Hematopoietic multipotent progenitor cell treated with erythropoietin and hydrocortisone succinate and interleukin-3 and kit ligand, for 17 days (in vitro differentiated cells): Measurements from ENCODE around the gene LETMD1.
A peak's percentile ranks its signal among the peaks of the same experiment; 100 is the strongest.
"Not testable (repeated sequence)": the region's sequence is repeated elsewhere in the genome, so short reads cannot be mapped to it uniquely, and the experiment has no call there.

Experiments used
- DNase-seq: peaks from one replicate; pipeline ENCODE4 v3.0.0-alpha.2; 2015; ENCODE audit warnings: low spot score

Gene LETMD1, protein sequence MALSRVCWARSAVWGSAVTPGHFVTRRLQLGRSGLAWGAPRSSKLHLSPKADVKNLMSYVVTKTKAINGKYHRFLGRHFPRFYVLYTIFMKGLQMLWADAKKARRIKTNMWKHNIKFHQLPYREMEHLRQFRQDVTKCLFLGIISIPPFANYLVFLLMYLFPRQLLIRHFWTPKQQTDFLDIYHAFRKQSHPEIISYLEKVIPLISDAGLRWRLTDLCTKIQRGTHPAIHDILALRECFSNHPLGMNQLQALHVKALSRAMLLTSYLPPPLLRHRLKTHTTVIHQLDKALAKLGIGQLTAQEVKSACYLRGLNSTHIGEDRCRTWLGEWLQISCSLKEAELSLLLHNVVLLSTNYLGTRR

DNA sequence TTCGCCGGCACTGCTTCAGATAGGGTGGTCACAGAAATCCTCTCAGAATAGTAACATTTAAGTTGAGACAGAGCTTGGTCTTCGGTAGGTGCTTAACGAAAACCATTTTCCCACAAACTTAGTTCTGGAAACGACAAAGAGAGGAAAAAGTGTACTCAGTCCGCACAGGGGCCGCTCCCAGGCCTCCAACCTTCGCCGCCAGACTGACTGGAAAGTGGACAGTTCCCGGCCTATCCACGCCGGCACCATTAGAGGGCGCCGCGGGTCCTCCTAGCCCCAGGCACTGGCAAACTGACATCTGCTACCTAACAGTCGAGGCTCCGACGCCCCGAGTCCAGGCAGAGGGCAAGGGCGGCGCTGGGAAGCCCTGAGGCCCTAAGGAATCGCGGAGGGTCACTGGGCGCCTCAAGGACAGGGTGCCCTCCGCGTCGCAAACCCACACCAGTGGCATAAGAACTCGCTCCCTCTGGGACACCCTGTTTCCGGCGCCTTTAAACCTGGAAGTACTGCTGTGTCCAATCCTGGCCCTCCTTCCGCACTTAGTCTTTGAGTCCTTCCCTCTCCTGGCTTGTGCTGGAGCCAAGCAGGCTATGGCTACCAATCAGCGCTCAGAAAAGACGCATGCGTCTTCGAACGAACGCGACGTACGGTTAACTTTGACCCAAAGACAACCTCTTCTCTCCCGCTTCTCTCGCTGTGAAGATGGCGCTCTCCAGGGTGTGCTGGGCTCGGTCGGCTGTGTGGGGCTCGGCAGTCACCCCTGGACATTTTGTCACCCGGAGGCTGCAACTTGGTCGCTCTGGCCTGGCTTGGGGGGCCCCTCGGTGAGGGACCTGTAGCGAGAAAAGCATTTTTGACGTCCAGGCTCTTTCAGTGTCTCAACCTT is at the start of gene LETMD1:
TSS of gene LETMD1 (plus strand) at position 673 of the 886 bp plus-strand sequence. CDS start at position 703, 30 bp downstream.
- peak; percentile 97 for DNase-seq

DNA sequence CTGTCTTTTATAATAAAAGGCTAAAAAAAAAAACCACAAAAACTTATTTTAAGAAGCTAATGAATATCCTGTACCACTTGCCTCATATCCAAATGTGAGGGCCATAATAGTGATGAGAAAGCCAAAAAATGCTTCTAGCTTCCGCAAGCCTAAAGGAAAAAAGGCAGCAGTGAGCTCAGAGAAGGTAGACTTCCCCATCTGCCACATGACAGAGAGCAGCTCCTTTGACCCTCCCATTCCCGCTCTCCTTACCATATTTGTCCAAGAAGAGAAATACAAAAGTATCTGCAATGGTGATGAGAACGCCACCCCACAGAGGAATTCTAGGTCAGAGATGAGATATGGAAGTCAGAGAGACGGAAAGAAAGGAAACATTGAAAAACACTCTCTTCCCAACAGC is 49.0 kb upstream of the LETMD1 start:
- no peak for DNase-seq

DNA sequence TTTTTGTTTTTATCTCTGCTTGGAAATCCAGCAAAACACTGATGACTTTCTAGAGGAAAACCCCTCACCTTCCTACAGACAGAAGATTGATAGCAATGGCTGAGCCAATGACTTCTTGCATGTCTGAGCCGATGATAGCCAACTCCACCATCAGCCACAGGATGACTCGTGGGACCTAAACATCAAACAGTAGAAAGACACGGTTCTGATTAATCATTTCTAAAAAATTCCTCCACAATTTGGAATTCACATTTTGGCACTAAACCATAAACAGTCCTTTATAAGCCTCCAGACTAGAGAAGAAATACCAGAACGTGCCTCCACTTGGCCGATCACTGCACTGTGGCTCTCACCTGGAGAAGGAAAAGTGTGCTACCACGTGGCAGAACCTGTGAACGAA is 47.9 kb upstream of the LETMD1 start:
- DNase-seq: no peak

DNA sequence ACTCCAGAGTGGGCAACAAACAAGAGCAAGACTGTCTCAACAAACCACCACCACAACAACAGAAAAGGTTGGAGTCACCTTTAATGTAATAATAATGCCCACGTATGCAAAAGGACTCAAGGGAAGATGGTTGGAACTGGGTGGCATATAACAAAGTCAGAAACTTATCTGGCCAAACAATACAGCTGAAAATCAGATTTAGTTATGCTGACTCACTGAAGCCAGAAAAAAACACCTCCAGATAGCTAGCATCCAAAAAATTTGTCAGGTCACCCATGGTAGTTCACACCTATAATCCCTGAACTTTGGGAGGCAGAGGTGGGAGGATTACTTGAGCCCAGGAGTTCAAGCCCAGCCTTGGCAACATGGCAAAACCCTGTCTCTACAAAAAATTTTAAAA is 46.3 kb upstream of the LETMD1 start:
- DNase-seq: no peak

- no peak for DNase-seq
These were observed 43.6 kb upstream of the LETMD1 start for GRCh38 chr12:51004504-51004903.

GRCh38 chr12:51005030-51005429 is 43.1 kb upstream of the LETMD1 start:
- no peak for DNase-seq

- no peak for DNase-seq
These were observed 42.5 kb upstream of the LETMD1 start for GRCh38 chr12:51005671-51006070.

DNA sequence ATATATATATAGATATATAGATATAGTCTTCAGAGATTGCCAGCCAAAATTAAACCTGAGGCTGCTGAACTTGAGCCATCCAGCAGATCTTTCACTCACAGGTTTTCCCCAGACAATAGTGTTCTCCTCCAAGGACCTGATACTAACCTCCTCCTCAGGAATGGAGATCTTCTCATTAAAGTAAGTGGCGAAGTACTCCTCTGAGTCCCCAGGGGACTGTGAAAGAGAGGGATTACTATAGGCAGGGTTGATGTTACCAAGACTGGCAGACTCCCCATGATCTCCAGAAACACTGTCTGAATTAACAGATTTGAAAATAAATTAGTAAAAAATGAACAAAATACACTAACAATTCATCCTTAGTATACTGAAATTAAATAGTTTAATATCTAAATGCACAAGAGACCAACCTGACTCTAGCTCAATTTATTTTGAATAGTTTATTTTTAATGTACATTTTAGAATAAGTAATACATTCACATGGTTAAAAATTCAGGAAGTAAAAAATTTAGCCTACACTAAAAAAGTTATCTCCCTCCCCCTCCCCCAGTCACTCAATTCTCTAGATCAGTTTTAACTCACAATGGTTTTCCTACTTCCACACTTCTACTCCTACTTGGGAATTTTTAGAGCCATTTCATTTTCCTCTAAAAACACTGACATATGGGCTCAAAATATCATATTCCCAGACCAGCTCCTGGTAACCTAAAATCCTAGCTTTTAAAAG is 39.6 kb upstream of the LETMD1 start:
- DNase-seq: no peak

DNA sequence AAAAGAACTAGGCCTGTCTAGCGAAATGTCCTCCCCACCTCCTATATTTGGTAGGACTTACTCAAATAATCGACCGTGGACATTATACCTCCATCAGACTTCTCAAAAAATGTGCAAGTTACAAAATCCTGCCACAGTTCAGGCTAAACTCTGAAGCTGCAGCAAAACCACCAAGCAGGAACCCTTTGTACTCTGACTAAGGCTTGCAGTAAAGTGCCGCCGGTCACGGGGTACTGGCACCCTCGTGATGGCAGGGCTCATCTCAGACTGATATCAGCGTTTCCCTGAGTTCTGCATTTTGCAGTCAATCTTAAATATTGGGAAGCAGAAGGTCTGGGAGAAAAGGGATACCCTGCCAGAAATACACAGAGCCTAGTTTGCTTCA is 39.1 kb upstream of the LETMD1 start:
- DNase-seq: peak; percentile 39

DNA sequence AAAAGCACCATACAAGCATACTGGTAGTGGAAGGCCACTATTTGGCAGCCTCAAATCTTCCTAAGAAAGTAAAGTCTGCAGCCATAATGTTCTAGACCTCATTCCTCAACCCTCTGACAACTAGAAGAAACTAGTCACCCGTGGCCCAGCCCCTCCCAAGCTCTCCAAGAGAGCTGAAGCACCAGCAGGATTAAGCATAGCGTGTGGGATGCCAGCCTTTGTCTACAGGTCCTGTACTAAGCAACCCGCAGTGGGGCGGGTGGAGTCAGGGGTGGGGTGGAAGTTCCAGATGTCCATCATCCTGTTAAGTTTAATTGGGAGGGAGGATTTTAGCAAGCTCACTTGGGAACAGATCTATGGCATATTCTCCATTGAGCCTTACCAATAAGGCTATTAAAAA is 36.2 kb upstream of the LETMD1 start:
- DNase-seq: no peak

GRCh38 chr12:51012570-51013236 is 35.4 kb upstream of the LETMD1 start:
- no peak for DNase-seq

GRCh38 chr12:51013441-51013840 is 34.7 kb upstream of the LETMD1 start:
- DNase-seq: no peak

DNA sequence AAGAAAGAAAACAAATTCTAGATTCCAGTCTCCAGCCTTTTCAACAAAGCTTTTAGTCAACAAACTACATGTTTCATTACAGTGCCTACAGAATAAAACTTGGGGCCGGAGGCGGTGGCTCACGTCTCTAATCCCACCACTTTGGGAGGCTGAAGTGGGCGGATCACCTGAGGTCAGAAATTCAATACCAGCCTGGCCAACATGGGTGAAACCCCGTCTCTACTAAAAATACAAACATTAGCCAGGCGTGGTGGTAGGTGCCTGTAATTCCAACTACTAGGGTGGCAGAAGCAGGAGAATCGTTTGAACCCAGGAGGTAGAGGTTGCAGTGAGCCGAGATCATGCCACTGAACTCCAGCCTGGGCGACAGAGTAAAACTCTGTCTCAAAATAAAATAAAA is 33.7 kb upstream of the LETMD1 start:
- not testable (repeated sequence) for DNase-seq

GRCh38 chr12:51017452-51017851 is 30.7 kb upstream of the LETMD1 start:
- peak; percentile 70 for DNase-seq

DNA sequence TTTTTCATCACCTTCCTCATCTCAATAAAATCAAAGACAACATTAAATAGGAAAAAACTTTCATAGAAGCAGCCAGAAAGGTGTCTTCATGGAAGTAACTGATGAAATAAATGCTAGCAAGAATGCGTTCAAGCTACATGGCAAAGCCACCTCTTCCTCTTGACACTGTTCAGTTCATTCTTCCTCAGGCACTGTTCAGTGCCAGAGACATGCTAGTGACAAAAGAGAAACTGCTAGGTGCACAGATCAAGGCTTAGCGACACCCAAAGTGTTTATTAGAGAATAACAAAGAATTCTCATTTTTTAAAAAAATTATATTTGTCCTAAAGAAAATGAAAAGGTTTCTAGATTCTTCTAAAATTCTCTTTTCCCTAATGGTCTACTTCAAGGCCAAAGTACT is 29.2 kb upstream of the LETMD1 start:
- peak; percentile 50 for DNase-seq

GRCh38 chr12:51019927-51020326 is 28.2 kb upstream of the LETMD1 start:
- DNase-seq: peak; percentile 54

DNA sequence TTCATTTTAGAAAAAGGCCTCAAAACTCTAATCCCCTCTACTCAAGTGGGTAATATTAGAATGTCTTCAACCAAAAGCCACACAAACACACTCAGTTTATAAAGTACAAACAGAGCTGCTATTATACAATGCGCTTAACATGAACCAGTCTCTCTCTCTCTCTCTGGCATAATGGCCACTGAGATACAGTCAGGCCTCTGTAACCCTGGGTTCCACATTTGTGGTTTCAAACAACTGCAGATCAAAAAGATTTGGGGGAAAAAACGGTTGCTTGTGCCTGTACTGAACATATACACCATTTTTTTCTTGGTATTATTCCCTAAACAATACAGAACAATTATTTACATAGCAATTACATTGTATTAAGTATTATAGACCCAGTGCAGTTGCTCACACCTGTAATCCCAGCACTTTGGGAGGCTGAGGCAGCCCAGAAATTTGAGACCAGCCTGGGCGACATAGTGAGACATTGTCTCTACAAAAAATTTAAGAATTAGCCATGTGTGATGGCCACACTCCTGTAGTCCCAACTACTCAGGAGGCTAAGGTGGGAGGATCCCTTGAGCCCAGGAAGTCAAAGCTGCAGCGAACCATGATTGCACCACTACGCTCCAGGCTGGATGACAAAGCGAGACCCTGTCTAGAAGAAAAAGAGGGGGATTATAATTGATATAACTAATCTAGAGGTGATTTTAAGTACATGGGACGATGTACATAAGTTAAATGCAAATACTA is 27.5 kb upstream of the LETMD1 start:
- peak; percentile 53 for DNase-seq

DNA sequence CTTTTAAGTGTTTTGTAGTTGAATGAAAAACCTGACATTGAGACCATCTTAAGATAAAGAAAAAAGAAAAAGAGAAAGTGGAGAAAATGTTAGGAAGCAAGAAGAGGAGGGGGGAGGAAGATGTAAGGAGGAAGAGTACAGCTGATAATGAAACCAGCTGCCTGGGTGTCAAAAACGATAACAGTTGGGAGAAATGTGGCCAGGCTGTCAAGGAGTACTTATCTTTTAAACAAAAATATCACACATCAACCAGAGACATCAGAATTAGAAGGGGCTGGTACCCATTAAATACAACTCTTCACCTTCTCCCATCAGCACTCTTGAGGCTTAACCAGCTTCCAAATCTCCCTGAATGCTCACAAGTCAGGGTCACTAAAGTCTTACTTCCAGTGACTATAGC is 26.4 kb upstream of the LETMD1 start:
- peak; percentile 81 for DNase-seq

DNA sequence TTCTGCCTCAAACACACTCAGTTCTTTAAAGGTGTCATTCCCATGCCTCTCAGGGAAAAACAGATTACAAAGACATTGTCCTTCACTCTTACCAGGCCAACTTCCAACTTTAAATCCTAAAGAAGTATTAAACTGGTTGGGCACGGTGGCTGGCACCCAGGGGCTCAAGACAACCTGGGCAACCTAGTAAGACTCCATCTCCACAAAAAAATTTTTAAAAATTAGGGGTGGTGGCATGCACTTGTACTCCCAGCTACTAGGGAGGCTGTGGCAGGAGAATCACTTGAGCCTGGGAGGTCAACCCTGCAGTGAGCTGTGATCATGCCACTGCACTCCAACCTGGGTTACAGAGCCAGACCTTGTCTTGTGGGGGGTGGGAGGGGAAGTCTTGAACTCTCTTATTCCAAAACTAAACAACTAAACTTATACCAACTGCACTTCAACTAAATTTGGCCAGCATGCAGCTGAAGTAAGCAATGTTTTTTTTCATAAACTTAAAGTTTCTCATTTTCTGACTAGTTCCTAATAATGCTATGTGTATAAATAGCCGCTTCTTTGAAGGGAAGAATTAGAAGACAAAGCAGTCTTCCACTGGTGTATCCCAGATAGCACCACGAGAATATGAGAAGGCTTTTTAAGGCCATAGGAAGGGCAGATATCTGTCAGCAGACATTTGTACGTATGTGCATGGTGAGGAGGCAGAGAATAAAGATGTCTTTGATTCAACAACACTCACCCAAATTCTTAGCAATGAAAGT is 24.3 kb upstream of the LETMD1 start:
- DNase-seq: peak; percentile 59

GRCh38 chr12:51025338-51025835 is 22.7 kb upstream of the LETMD1 start:
- no peak for DNase-seq
